CD4-positive, alpha-beta T cell (primary cell): ENCODE measurements around the gene ECHS1. TPM values are rescaled to one million over a fixed set of nuclear protein-coding genes. Genes with fewer than 3 reads are reported as not detected.
"Not testable (repeated sequence)": the region's sequence is repeated elsewhere in the genome, so short reads cannot be mapped to it uniquely, and the experiment has no call there.

Experiments
- ATAC-seq: fragments of 200-7000 bp; cut with Tn5 transposase; one replicate; pipeline ENCODE4 v1.10.0; 2022; ENCODE audit warnings: mild to moderate bottlenecking; ENCODE audit not compliant: poor library complexity
- CTCF ChIA-PET: fragments of 350-600 bp; sonication (Branson Sonifier 250); formaldehyde crosslinking; loops from one replicate; lab custom pipeline; 2021; ENCODE audit warnings: antibody characterized with exemption, inconsistent platforms; lab: Charles Lee
- POLR2A ChIA-PET: fragments of 350-600 bp; sonication (Branson Sonifier 250); formaldehyde crosslinking; loops from one replicate; lab custom pipeline; 2021; ENCODE audit warnings: antibody characterized with exemption, inconsistent platforms; lab: Charles Lee
- DNase-seq, 14 experiments: peaks; one replicate each; pipeline ENCODE4 v3.0.0-alpha.2; 2013 to 2020; ENCODE audit warnings: mixed read lengths in 2 of 14
- H3K27ac ChIP-seq, 2 donors: one replicate each; pipeline versions ENCODE4 v1.5.1 to v1.7.0; 2013; ENCODE audit warnings: low read length in 2 of 2, low read depth in 1 of 2, mild to moderate bottlenecking in 1 of 2
- H3K27me3 ChIP-seq, 2 experiments: 1 replicate in 1 of 2; 2 replicates in 1 of 2; pipeline versions ENCODE4 v1.6.1 to v1.7.0; 2013; ENCODE audit warnings: low read length in 2 of 2, control low read depth in 1 of 2, mild to moderate bottlenecking in 1 of 2, moderate library complexity in 1 of 2; ENCODE audit not compliant: insufficient read depth in 2 of 2, control insufficient read depth in 1 of 2
- H3K36me3 ChIP-seq: one replicate; pipeline ENCODE4 v1.6.1; 2013; ENCODE audit warnings: low read length, control low read depth; ENCODE audit not compliant: insufficient read depth
- H3K4me1 ChIP-seq: one replicate; pipeline ENCODE4 v1.6.1; 2013; ENCODE audit warnings: low read length, control low read depth; ENCODE audit not compliant: insufficient read depth
- H3K4me3 ChIP-seq: one replicate; pipeline ENCODE4 v1.5.1; 2013; ENCODE audit warnings: mild to moderate bottlenecking, low read length, moderate library complexity
- H3K9me3 ChIP-seq, 2 experiments: 1 replicate in 1 of 2; 2 replicates in 1 of 2; pipeline versions ENCODE4 v1.6.1 to v1.7.0; 2013; ENCODE audit warnings: low read length in 2 of 2, mild to moderate bottlenecking in 2 of 2, control low read depth in 1 of 2, moderate library complexity in 1 of 2; ENCODE audit not compliant: control insufficient read depth in 1 of 2, insufficient read depth in 1 of 2
- H3K27ac Mint-ChIP-seq: one replicate; pipeline ENCODE4 v1.8.0; 2020; ENCODE audit warnings: mixed read lengths
- H3K27me3 Mint-ChIP-seq: one replicate; pipeline ENCODE4 v1.8.0; 2021; ENCODE audit warnings: mixed read lengths
- H3K36me3 Mint-ChIP-seq: one replicate; pipeline ENCODE4 v1.8.0; 2021; ENCODE audit warnings: low read depth, mixed read lengths
- H3K4me1 Mint-ChIP-seq: one replicate; pipeline ENCODE4 v1.8.0; 2021; ENCODE audit warnings: low read depth, mixed read lengths
- H3K4me3 Mint-ChIP-seq: one replicate; pipeline ENCODE4 v1.8.0; 2020; ENCODE audit warnings: mild to moderate bottlenecking, mixed read lengths
- H3K9me3 Mint-ChIP-seq: one replicate; pipeline ENCODE4 v1.8.0; 2020; ENCODE audit warnings: mixed read lengths
- intact Hi-C, 2 experiments: fragments of 100-400 bp; cut with DNase I in 1 of 2; cut with micrococcal nuclease in 1 of 2; formaldehyde crosslinking; loops; one replicate each; pipeline versions ENCODE4 v1.15.1 to v1.9.0; 2023 to 2025; cut with DNase I, micrococcal nuclease
- total RNA-seq, 174 experiments: library from RNA in 2 of 174; stranded (reverse) in 2 of 174; gene quantifications; one replicate each; pipeline ENCODE4 v1.2.3 and lab custom pipeline; 2021 to 2026
- TF ChIP-seq, protein P1 (sequence below): fragments of 200-600 bp; IDR thresholded peaks from one replicate; pipeline ENCODE4 v1.8.0; 2022; ENCODE audit warnings: antibody characterized with exemption, mild to moderate bottlenecking

The ECHS1 gene
- total RNA-seq, 2 experiments from 2014 or later: 7.6 to 8.3 TPM

DNA sequence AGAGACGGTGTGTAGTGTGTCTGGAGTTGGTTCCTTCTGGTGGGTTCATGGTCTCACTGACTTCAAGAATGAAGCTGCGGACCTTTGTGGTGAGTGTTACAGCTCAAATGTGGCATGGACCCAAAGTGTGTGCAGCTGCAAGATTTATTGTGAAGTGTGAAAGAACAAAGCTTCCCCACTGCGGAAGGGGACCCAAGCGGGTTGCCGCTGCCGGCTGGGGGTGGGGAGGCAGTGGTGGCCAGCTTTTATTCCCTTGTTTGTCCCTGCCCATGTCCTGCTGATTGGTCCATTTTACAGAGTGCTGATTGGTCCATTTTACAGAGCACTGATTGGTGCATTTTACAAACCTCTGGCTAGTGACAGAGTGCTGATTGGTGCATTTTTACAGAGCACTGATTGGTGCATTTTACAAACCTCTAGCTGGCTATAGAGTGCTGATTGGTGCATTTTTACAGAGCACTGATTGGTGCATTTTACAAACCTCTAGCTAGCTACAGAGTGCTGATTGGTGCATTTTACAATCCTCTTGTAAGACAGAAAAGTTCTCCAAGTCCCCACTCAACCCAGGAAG lies 52.2 kb downstream of the ECHS1 start:
- H3K9me3 Mint-ChIP-seq, H3K4me3 Mint-ChIP-seq, H3K4me3 ChIP-seq, H3K27me3 ChIP-seq, DNase-seq, POLR2A ChIA-PET, intact Hi-C loops, H3K36me3 Mint-ChIP-seq, H3K36me3 ChIP-seq, H3K27ac Mint-ChIP-seq, ATAC-seq, H3K27ac ChIP-seq: not testable (repeated sequence)
- Histone ChIP-seq H3K9me3 (peaks cover 0 to 12% of the 10 kb centered on the region in 2 experiments), H3K4me1 (peaks cover 28% of the 10 kb centered on the region)
- CTCF ChIA-PET: interaction anchor here (1.6 kb wide), 1 partner anchor 9 kb away, joined by 5 read pairs; no protein-coding TSS in a partner anchor
- H3K4me1 Mint-ChIP-seq: peaks cover 13% of the 10 kb centered on the region
- peaks cover 17% of the 10 kb centered on the region for H3K27me3 Mint-ChIP-seq

DNA sequence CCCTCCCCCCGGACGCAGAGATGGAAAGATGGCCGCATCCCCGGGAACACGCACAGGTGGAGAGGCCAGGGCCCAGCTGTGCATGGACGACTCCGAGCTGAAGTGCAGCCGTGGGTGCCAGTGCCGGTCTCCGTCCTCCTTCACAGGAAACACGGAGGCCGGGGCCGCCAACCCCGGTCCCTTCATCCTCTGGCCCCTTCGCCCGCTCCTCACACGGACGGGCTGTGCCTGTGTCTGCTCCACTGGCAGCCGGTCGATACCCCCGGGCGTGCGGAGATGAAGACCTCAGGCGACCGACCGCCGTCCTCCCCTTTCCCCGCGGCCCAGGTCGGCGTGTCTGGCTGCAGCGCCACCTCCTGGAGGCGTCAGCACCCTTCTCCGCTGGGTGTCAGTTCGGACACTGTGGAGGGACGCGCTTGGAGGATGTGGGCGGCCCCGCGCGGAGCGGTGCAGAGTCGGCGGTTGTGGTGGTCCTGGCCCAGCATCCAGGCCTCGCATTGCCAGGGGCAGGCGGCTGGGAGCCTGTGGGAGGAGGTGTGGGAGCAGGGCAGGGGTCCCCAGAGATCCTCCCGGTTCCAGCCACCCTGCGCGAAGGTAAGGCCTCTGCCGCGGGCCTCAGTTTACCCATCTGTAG lies 54.5 kb downstream of the ECHS1 start:
- peaks cover 0 to 4% of the 10 kb centered on the region in 2 experiments for H3K9me3 ChIP-seq
- peaks cover 11% of the 10 kb centered on the region for H3K27me3 Mint-ChIP-seq
- peaks cover 5% of the 10 kb centered on the region for H3K36me3 Mint-ChIP-seq
- peak; percentile 41 to 84 (median 64) for DNase-seq
- peaks cover 13% of the 10 kb centered on the region for H3K4me1 Mint-ChIP-seq
- H3K27ac Mint-ChIP-seq: no peak overlapping the region
- H3K27me3 ChIP-seq: no peaks in the 10 kb centered on the region
- H3K4me3 Mint-ChIP-seq: peak overlapping the region; percentile 23
- peak; percentile 88 for ATAC-seq
- peaks cover 12% of the 10 kb centered on the region for H3K4me1 ChIP-seq
- ChIA-PET POLR2A (no interaction called here), CTCF (interaction anchor here (0.8 to 1.3 kb wide), 2 partner anchors 11 kb away, joined by 3 to 4 read pairs; no protein-coding TSS in a partner anchor)
- intact Hi-C loops: loop anchor here (1.0 to 5.0 kb wide), 3 partner anchors 174 to 481 kb away; no protein-coding TSS in a partner anchor
- H3K4me3 ChIP-seq: peak overlapping the region; percentile 55
- H3K36me3 ChIP-seq: no peaks in the 10 kb centered on the region
- no peaks in the 10 kb centered on the region for H3K9me3 Mint-ChIP-seq
- H3K27ac ChIP-seq: no peak overlapping the region
- TF ChIP-seq, protein P1, sequence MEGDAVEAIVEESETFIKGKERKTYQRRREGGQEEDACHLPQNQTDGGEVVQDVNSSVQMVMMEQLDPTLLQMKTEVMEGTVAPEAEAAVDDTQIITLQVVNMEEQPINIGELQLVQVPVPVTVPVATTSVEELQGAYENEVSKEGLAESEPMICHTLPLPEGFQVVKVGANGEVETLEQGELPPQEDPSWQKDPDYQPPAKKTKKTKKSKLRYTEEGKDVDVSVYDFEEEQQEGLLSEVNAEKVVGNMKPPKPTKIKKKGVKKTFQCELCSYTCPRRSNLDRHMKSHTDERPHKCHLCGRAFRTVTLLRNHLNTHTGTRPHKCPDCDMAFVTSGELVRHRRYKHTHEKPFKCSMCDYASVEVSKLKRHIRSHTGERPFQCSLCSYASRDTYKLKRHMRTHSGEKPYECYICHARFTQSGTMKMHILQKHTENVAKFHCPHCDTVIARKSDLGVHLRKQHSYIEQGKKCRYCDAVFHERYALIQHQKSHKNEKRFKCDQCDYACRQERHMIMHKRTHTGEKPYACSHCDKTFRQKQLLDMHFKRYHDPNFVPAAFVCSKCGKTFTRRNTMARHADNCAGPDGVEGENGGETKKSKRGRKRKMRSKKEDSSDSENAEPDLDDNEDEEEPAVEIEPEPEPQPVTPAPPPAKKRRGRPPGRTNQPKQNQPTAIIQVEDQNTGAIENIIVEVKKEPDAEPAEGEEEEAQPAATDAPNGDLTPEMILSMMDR: peak; percentile 85

DNA sequence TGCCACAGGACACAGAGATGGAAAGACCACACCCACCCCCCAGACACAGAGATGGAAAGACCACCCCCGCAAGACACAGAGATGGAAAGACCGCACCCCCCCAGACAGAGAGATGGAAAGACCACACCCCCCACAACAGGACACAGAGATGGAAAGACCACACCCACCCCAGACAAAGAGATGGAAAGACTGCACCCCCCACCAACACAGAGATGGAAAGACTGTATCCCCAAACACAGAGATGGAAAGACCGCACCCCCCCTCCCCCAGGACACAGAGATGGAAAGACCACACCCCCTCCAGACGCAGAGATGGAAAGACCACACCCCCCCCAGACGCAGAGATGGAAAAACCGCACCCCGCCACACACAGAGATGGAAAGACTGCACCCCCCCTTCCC lies 56.4 kb downstream of the ECHS1 start:
- H3K36me3 ChIP-seq: peaks cover 15% of the 10 kb centered on the region
- no peak overlapping the region for H3K27ac ChIP-seq
- H3K4me3 Mint-ChIP-seq: no peak overlapping the region
- H3K4me1 ChIP-seq: peaks cover 12% of the 10 kb centered on the region
- intact Hi-C loops: loop anchor here (5.0 kb wide), 2 partner anchors 174 to 479 kb away; no protein-coding TSS in a partner anchor
- peaks cover 0 to 4% of the 10 kb centered on the region in 2 experiments for H3K9me3 ChIP-seq
- no peaks in the 10 kb centered on the region for H3K9me3 Mint-ChIP-seq
- H3K27ac Mint-ChIP-seq: no peak overlapping the region
- no peak for DNase-seq
- ATAC-seq: no peak
- no peaks in the 10 kb centered on the region for H3K27me3 ChIP-seq
- POLR2A ChIA-PET: no interaction called here
- CTCF ChIA-PET: interaction anchor here (0.9 kb wide), 1 partner anchor 10 kb away, joined by 3 read pairs; no protein-coding TSS in a partner anchor
- no peak overlapping the region for H3K4me3 ChIP-seq
- H3K36me3 Mint-ChIP-seq: peaks cover 18% of the 10 kb centered on the region
- TF ChIP-seq, protein P1: no peak
- peaks cover 11% of the 10 kb centered on the region for H3K27me3 Mint-ChIP-seq
- peaks cover 13% of the 10 kb centered on the region for H3K4me1 Mint-ChIP-seq
